ENCODE measurements around the gene SYK. TPM values are rescaled to one million over a fixed set of nuclear protein-coding genes. Genes with fewer than 3 reads are reported as not detected.

The SYK gene
- polyA plus RNA-seq, 1 of the 3 experiments (the other 2 are of a cell fraction): not detected

DNA sequence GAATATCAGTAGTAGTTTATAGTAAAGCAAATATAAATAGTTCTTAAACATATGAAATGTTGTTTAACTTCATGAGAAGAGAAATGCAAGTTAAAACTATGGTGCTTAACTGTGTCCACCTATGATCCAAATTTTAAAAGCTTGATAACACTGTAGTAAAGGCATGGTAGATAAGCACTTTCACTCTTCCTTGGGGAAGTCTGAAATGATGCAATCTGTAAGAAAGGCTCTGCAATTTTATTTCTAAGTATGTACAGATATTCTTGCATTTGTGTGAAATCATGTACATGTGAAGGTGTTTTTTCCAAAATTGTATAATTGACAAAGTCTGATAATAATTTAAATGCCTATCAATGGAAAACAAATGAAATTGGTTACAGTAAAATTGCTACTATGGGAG lies 66.9 kb downstream of the SYK start:
- DNase-seq: no peak
- Histone ChIP-seq H4K20me1 (ENCODE audit: insufficient read depth) (no peaks in the 10 kb centered on the region), H3K9me2 (no peaks in the 10 kb centered on the region), H3K27ac (ENCODE audit: low read depth in 2 of 2, low read length in 1 of 2) (no peak overlapping the region), H3K9ac (no peak overlapping the region), H3K9me3 (no peaks in the 10 kb centered on the region), H2AFZ (ENCODE audit: low read depth) (no peak overlapping the region), H3K79me2 (ENCODE audit: insufficient read depth) (no peaks in the 10 kb centered on the region), H3K4me1 (ENCODE audit: control insufficient read depth in 1 of 2, insufficient read depth in 2 of 2, low read depth in 1 of 2, low read length in 1 of 2) (no peaks in the 10 kb centered on the region; a peak in 1 of 4 replicates), H3K27me3 (ENCODE audit: insufficient read depth) (no peaks in the 10 kb centered on the region), H3K4me3 (ENCODE audit: low read depth in 2 of 2, low read length in 1 of 2) (no peak overlapping the region), H3K4me2 (no peak overlapping the region), H3K36me3 (replicated peaks in 1 of 2; ENCODE audit: control insufficient read depth in 1 of 2, insufficient read depth in 2 of 2, low read length in 1 of 2) (no peaks in the 10 kb centered on the region), H3F3A (replicated peaks; ENCODE audit: insufficient read depth) (no peaks in the 10 kb centered on the region)
- POLR2A ChIA-PET: no interaction called here
- TF ChIP-seq FOXJ3 (CRISPR knock-in tag; IDR thresholded peaks at IDR 0.05): no peak
- TF ChIP-seq ELF1 (IDR thresholded peaks at IDR 0.05): no peak
- TF ChIP-seq TEAD4 (IDR thresholded peaks at IDR 0.05; ENCODE audit: borderline replicate concordance, insufficient read depth): no peak
- TF ChIP-seq, protein P1, sequence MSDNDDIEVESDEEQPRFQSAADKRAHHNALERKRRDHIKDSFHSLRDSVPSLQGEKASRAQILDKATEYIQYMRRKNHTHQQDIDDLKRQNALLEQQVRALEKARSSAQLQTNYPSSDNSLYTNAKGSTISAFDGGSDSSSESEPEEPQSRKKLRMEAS (IDR thresholded peaks at IDR 0.05; ENCODE audit: low read depth): no peak
- TF ChIP-seq NFIC (IDR thresholded peaks at IDR 0.05; ENCODE audit: borderline replicate concordance): no peak
- TF ChIP-seq SIN3A (IDR thresholded peaks at IDR 0.05; ENCODE audit: borderline replicate concordance, low read depth, low read length): no peak
- TF ChIP-seq TCF12 (IDR thresholded peaks at IDR 0.05): no peak
- TF ChIP-seq MXI1 (IDR thresholded peaks at IDR 0.05; ENCODE audit: low read depth, low read length): no peak
- TF ChIP-seq SMC3 (IDR thresholded peaks at IDR 0.05; ENCODE audit: low read depth, low read length): no peak
- no peak for TF ChIP-seq EP300 (IDR thresholded peaks at IDR 0.05; ENCODE audit: borderline replicate concordance in 1 of 2, low read depth in 1 of 2, low read length in 1 of 2)
- no peak for TF ChIP-seq GABPA (IDR thresholded peaks at IDR 0.05; ENCODE audit: low read depth)
- CTCF ChIA-PET: interaction anchor here (2.4 to 4.4 kb wide), 2 partner anchors 727 to 1270 kb away, joined by 15 to 51 read pairs; no protein-coding TSS in a partner anchor

DNA sequence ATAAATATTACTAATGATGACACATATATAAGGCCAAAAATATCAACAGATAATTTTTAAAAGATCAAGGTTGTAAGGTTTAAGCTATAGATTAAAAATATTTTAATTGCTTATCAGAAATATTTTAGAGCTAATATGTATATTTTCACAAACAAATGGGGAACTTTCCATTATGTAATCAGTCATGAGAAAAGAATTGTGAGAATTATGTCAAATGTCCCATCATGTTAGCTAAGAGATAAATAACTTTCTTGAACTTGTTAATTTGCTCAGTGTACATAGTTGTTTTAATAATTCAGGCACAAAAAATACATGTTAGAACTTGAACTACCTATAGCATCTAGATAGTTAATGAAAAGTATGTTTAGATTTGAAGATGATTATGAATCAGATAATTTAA lies 67.7 kb downstream of the SYK start:
- POLR2A ChIA-PET: no interaction called here
- no peaks in the 10 kb centered on the region for H3K9me2 ChIP-seq
- CTCF ChIA-PET: interaction anchor here (1.5 to 4.4 kb wide), 10 partner anchors 10 to 1294 kb away, joined by 3 to 51 read pairs (median 7); no protein-coding TSS in a partner anchor

More for the DNA sequence above, 67.7 kb downstream of the SYK start:
- no peaks in the 10 kb centered on the region for H3K36me3 ChIP-seq (replicated peaks in 1 of 2; ENCODE audit: control insufficient read depth in 1 of 2, insufficient read depth in 2 of 2, low read length in 1 of 2)
- H3K9me3 ChIP-seq: no peaks in the 10 kb centered on the region
- H2AFZ ChIP-seq (ENCODE audit: low read depth): no peak overlapping the region
- no peaks in the 10 kb centered on the region; a peak in 1 of 4 replicates for H3K4me1 ChIP-seq (ENCODE audit: control insufficient read depth in 1 of 2, insufficient read depth in 2 of 2, low read depth in 1 of 2, low read length in 1 of 2)
- H3F3A ChIP-seq (replicated peaks; ENCODE audit: insufficient read depth): no peaks in the 10 kb centered on the region
- H4K20me1 ChIP-seq (ENCODE audit: insufficient read depth): no peaks in the 10 kb centered on the region
- no peak overlapping the region for H3K27ac ChIP-seq (ENCODE audit: low read depth in 2 of 2, low read length in 1 of 2)
- no peak for DNase-seq
- TF ChIP-seq, protein P1 (IDR thresholded peaks at IDR 0.05; ENCODE audit: low read depth): no peak
- TF ChIP-seq, protein P2, sequence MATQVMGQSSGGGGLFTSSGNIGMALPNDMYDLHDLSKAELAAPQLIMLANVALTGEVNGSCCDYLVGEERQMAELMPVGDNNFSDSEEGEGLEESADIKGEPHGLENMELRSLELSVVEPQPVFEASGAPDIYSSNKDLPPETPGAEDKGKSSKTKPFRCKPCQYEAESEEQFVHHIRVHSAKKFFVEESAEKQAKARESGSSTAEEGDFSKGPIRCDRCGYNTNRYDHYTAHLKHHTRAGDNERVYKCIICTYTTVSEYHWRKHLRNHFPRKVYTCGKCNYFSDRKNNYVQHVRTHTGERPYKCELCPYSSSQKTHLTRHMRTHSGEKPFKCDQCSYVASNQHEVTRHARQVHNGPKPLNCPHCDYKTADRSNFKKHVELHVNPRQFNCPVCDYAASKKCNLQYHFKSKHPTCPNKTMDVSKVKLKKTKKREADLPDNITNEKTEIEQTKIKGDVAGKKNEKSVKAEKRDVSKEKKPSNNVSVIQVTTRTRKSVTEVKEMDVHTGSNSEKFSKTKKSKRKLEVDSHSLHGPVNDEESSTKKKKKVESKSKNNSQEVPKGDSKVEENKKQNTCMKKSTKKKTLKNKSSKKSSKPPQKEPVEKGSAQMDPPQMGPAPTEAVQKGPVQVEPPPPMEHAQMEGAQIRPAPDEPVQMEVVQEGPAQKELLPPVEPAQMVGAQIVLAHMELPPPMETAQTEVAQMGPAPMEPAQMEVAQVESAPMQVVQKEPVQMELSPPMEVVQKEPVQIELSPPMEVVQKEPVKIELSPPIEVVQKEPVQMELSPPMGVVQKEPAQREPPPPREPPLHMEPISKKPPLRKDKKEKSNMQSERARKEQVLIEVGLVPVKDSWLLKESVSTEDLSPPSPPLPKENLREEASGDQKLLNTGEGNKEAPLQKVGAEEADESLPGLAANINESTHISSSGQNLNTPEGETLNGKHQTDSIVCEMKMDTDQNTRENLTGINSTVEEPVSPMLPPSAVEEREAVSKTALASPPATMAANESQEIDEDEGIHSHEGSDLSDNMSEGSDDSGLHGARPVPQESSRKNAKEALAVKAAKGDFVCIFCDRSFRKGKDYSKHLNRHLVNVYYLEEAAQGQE (IDR thresholded peaks at IDR 0.05; ENCODE audit: low read depth, low read length): no peak
- TF ChIP-seq FOXJ3 (CRISPR knock-in tag; IDR thresholded peaks at IDR 0.05): no peak
- no peak for TF ChIP-seq RXRA (IDR thresholded peaks at IDR 0.05; ENCODE audit: borderline replicate concordance, low read depth)
- no peak for TF ChIP-seq TEAD4 (IDR thresholded peaks at IDR 0.05; ENCODE audit: borderline replicate concordance, insufficient read depth)
- no peak for TF ChIP-seq JUND (IDR thresholded peaks at IDR 0.05)
- TF ChIP-seq EZH2phosphoT487 (IDR thresholded peaks at IDR 0.05; ENCODE audit: borderline replicate concordance, low read depth): no peak
- TF ChIP-seq POLR2AphosphoS5 (IDR thresholded peaks at IDR 0.05; ENCODE audit: low read depth, low read length): no peak
- no peak for TF ChIP-seq SMC3 (IDR thresholded peaks at IDR 0.05; ENCODE audit: low read depth, low read length)
- no peak for TF ChIP-seq ELF1 (IDR thresholded peaks at IDR 0.05)
- TF ChIP-seq, protein P3, sequence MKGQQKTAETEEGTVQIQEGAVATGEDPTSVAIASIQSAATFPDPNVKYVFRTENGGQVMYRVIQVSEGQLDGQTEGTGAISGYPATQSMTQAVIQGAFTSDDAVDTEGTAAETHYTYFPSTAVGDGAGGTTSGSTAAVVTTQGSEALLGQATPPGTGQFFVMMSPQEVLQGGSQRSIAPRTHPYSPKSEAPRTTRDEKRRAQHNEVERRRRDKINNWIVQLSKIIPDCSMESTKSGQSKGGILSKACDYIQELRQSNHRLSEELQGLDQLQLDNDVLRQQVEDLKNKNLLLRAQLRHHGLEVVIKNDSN (IDR thresholded peaks at IDR 0.05; ENCODE audit: borderline replicate concordance, low read depth): no peak
- no peaks in the 10 kb centered on the region for H3K79me2 ChIP-seq (ENCODE audit: insufficient read depth)
- no peak overlapping the region for H3K9ac ChIP-seq
- H3K4me2 ChIP-seq: no peak overlapping the region
- H3K27me3 ChIP-seq (ENCODE audit: insufficient read depth): no peaks in the 10 kb centered on the region
- no peak overlapping the region for H3K4me3 ChIP-seq (ENCODE audit: low read depth in 2 of 2, low read length in 1 of 2)
